HEK293 (cell line): ENCODE measurements around the gene TOM1.

Experiments
- BCL11A ChIP-seq: fragments of 450-650 bp; formaldehyde crosslinking; IDR thresholded peaks from 2 replicates; pipeline ENCODE4 v1.5.1; 2016; ENCODE audit warnings: low read depth, missing biosample characterization, missing genetic modification characterization
- ELK4 ChIP-seq: IDR thresholded peaks from 2 replicates; pipeline ENCODE4 v1.6.1; 2011; ENCODE audit warnings: mild to moderate bottlenecking, low read depth, low read length, borderline replicate concordance
- HIC1 ChIP-seq: fragments of 450-650 bp; formaldehyde crosslinking; IDR thresholded peaks from 2 replicates; pipeline ENCODE4 v1.5.1; 2016; ENCODE audit warnings: missing biosample characterization, missing genetic modification characterization
- KLF1 ChIP-seq: fragments of 450-650 bp; formaldehyde crosslinking; IDR thresholded peaks from 2 replicates; pipeline ENCODE4 v1.5.1; 2016; ENCODE audit warnings: missing biosample characterization, missing genetic modification characterization
- KLF17 ChIP-seq: fragments of 450-650 bp; formaldehyde crosslinking; IDR thresholded peaks from 2 replicates; pipeline ENCODE4 v1.5.1; 2016; ENCODE audit warnings: missing biosample characterization, missing genetic modification characterization
- KLF9 ChIP-seq: fragments of 450-650 bp; formaldehyde crosslinking; IDR thresholded peaks from 2 replicates; pipeline ENCODE4 v1.5.1; 2016; ENCODE audit warnings: missing biosample characterization, missing genetic modification characterization, low read depth
- MEIS1 ChIP-seq: sonication (generic); formaldehyde crosslinking; IDR thresholded peaks from 2 replicates; pipeline ENCODE4 v1.8.1; 2022; ENCODE audit warnings: missing genetic modification reagents, mild to moderate bottlenecking, borderline replicate concordance
- SP2 ChIP-seq: fragments of 450-650 bp; formaldehyde crosslinking; IDR thresholded peaks from 2 replicates; pipeline ENCODE4 v1.5.1; 2016; ENCODE audit warnings: missing biosample characterization, missing genetic modification characterization
- SP7 ChIP-seq: fragments of 450-650 bp; formaldehyde crosslinking; IDR thresholded peaks from 2 replicates; pipeline ENCODE4 v1.5.1; 2016; ENCODE audit warnings: missing biosample characterization, missing genetic modification characterization
- TCF7L2 ChIP-seq: IDR thresholded peaks from 2 replicates; pipeline ENCODE4 v1.6.1; 2011; ENCODE audit warnings: low read depth, mild to moderate bottlenecking, inconsistent platforms, low read length, moderate library complexity, borderline replicate concordance
- ZBTB17 ChIP-seq: fragments of 450-650 bp; formaldehyde crosslinking; IDR thresholded peaks from 2 replicates; pipeline ENCODE4 v1.5.1; 2016; ENCODE audit warnings: missing biosample characterization, missing genetic modification characterization
- ZBTB48 ChIP-seq: fragments of 450-650 bp; formaldehyde crosslinking; IDR thresholded peaks from 2 replicates; pipeline ENCODE4 v1.5.1; 2016; ENCODE audit warnings: missing biosample characterization, missing genetic modification characterization
- ZBTB8A ChIP-seq: fragments of 450-650 bp; formaldehyde crosslinking; IDR thresholded peaks from 2 replicates; pipeline ENCODE4 v1.5.1; 2016; ENCODE audit warnings: missing biosample characterization, missing genetic modification characterization
- ZFHX2 ChIP-seq: fragments of 450-650 bp; formaldehyde crosslinking; conservative IDR thresholded peaks from 2 replicates; pipeline ENCODE4 v1.5.1; 2016; ENCODE audit warnings: missing biosample characterization, missing genetic modification characterization
- ZFP37 ChIP-seq: fragments of 450-650 bp; formaldehyde crosslinking; IDR thresholded peaks from 2 replicates; pipeline ENCODE4 v1.5.1; 2016; ENCODE audit warnings: missing biosample characterization, missing genetic modification characterization
- ZIC2 ChIP-seq: fragments of 450-650 bp; formaldehyde crosslinking; IDR thresholded peaks from 2 replicates; pipeline ENCODE4 v1.5.1; 2016; ENCODE audit warnings: missing biosample characterization, missing genetic modification characterization
- ZNF184 ChIP-seq: fragments of 450-650 bp; IDR thresholded peaks from 2 replicates; pipeline ENCODE4 v1.5.1; 2018; ENCODE audit warnings: missing biosample characterization, mild to moderate bottlenecking, missing genetic modification characterization
- ZNF335 ChIP-seq: fragments of 450-650 bp; formaldehyde crosslinking; conservative IDR thresholded peaks from 2 replicates; pipeline ENCODE4 v1.5.1; 2016; ENCODE audit warnings: missing biosample characterization, missing genetic modification characterization
- ZNF501 ChIP-seq: fragments of 450-650 bp; formaldehyde crosslinking; IDR thresholded peaks from 2 replicates; pipeline ENCODE4 v1.5.1; 2016; ENCODE audit warnings: missing biosample characterization, missing genetic modification characterization
- ZNF660 ChIP-seq: fragments of 450-650 bp; IDR thresholded peaks from 2 replicates; pipeline ENCODE4 v1.5.1; 2018; ENCODE audit warnings: missing biosample characterization, mild to moderate bottlenecking, missing genetic modification characterization
- TF ChIP-seq, protein P1 (sequence below): fragments of 450-650 bp; formaldehyde crosslinking; IDR thresholded peaks from 2 replicates; pipeline ENCODE4 v1.5.1; 2016; ENCODE audit warnings: missing biosample characterization, missing genetic modification characterization
- TF ChIP-seq, protein P2 (sequence below): fragments of 450-650 bp; formaldehyde crosslinking; optimal IDR thresholded peaks from 2 replicates; pipeline ENCODE3; 2016; ENCODE audit warnings: missing biosample characterization, mild to moderate bottlenecking, missing genetic modification characterization

Gene TOM1

GRCh38 chr22:35350539-35351503 lies 51.1 kb downstream of the TOM1 start (continued):
- peak; percentile 40; the same call in 1 of the 2 replicates for TF ChIP-seq HIC1 (tag by site-specific recombination)
- TF ChIP-seq ZBTB17, result peak; percentile 65
- TF ChIP-seq KLF9 (tag by site-specific recombination), result peak; percentile 64
- TF ChIP-seq BCL11A (tag by site-specific recombination), result peak; percentile 58; the same call in 1 of the 2 replicates
- TF ChIP-seq MEIS1, result 0 out of 2 replicates have a peak, but pooled peaks have one; percentile 38
- no peak for TF ChIP-seq TCF7L2
- TF ChIP-seq KLF17 (tag by site-specific recombination), result peak; percentile 94
- TF ChIP-seq, protein P1, sequence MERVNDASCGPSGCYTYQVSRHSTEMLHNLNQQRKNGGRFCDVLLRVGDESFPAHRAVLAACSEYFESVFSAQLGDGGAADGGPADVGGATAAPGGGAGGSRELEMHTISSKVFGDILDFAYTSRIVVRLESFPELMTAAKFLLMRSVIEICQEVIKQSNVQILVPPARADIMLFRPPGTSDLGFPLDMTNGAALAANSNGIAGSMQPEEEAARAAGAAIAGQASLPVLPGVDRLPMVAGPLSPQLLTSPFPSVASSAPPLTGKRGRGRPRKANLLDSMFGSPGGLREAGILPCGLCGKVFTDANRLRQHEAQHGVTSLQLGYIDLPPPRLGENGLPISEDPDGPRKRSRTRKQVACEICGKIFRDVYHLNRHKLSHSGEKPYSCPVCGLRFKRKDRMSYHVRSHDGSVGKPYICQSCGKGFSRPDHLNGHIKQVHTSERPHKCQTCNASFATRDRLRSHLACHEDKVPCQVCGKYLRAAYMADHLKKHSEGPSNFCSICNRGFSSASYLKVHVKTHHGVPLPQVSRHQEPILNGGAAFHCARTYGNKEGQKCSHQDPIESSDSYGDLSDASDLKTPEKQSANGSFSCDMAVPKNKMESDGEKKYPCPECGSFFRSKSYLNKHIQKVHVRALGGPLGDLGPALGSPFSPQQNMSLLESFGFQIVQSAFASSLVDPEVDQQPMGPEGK (tag by site-specific recombination), result peak; percentile 95
- TF ChIP-seq SP7 (tag by site-specific recombination), result peak; percentile 72
- TF ChIP-seq, protein P2, sequence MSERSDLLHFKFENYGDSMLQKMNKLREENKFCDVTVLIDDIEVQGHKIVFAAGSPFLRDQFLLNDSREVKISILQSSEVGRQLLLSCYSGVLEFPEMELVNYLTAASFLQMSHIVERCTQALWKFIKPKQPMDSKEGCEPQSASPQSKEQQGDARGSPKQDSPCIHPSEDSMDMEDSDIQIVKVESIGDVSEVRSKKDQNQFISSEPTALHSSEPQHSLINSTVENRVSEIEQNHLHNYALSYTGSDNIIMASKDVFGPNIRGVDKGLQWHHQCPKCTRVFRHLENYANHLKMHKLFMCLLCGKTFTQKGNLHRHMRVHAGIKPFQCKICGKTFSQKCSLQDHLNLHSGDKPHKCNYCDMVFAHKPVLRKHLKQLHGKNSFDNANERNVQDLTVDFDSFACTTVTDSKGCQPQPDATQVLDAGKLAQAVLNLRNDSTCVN (tag by site-specific recombination), result peak; percentile 96
- peak; percentile 56; the same call in 1 of the 2 replicates for TF ChIP-seq ZFP37 (tag by site-specific recombination)
- TF ChIP-seq SP2 (tag by site-specific recombination), result peak; percentile 55
- peak; percentile 64 for TF ChIP-seq ZNF335 (tag by site-specific recombination)
- TF ChIP-seq ZNF184, result no peak
- peak; percentile 79 for TF ChIP-seq ZBTB8A (tag by site-specific recombination)
- TF ChIP-seq ZBTB48, result peak; percentile 66; the same call in 1 of the 2 replicates
- no peak for TF ChIP-seq ELK4
- peak; percentile 53; the same call in 1 of the 2 replicates for TF ChIP-seq ZNF501
- TF ChIP-seq ZIC2 (tag by site-specific recombination), result peak; percentile 40; the same call in 1 of the 2 replicates
- TF ChIP-seq KLF1 (tag by site-specific recombination), result peak; percentile 80
- no peak for TF ChIP-seq ZFHX2
- TF ChIP-seq ZNF660, result peak; percentile 88
